Measurements from ENCODE around the gene TRIM67.
A peak's percentile ranks its signal among the peaks of the same experiment; 100 is the strongest.

The TRIM67 gene

DNA sequence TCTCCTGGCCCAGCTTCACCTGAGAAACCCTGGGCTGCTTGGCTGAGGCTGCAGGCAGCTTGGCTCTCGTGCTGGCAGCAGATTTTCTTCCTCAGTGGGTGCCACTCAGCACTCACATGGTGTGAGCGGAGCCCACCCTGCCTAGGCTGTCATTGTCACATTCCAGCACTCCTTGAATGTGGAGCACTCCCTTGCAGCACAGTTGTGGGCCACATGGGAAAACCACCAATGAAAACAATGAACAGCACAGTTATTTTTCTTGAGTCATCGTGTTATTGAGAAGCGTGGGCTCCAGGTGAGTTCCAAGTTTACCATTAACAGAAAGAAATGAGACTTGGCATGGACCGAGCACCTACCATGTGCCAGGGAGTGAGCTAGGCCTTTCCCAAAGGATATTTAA, 27.2 kb upstream of the TRIM67 start:
- POLR2A ChIA-PET: no interaction called here
- H3K27ac ChIP-seq (ENCODE audit: extremely low read depth, low read depth, low read length): no peak overlapping the region
- no peaks in the 10 kb centered on the region for H3K4me1 ChIP-seq (ENCODE audit: control insufficient read depth, insufficient read depth, low read length)
- H3K4me3 ChIP-seq (ENCODE audit: low read depth, low read length): no peak overlapping the region
- H3K9me3 ChIP-seq (ENCODE audit: control insufficient read depth, insufficient read depth, low read depth, low read length): no peaks in the 10 kb centered on the region
- TF ChIP-seq YY2 (tag by site-specific recombination; IDR thresholded peaks at IDR 0.05) (no peak), HOXA7 (CRISPR knock-in tag; IDR thresholded peaks at IDR 0.05; ENCODE audit: borderline replicate concordance) (no peak), SALL2 (tag by site-specific recombination; IDR thresholded peaks at IDR 0.05; ENCODE audit: borderline replicate concordance) (no peak), ZNF169 (tag by site-specific recombination; IDR thresholded peaks at IDR 0.05) (no peak), BCL11A (tag by site-specific recombination; IDR thresholded peaks at IDR 0.05; ENCODE audit: low read depth) (no peak), ZNF292 (tag by site-specific recombination; IDR thresholded peaks at IDR 0.05; ENCODE audit: borderline replicate concordance, low read depth) (no peak)
- TF ChIP-seq, protein P1, sequence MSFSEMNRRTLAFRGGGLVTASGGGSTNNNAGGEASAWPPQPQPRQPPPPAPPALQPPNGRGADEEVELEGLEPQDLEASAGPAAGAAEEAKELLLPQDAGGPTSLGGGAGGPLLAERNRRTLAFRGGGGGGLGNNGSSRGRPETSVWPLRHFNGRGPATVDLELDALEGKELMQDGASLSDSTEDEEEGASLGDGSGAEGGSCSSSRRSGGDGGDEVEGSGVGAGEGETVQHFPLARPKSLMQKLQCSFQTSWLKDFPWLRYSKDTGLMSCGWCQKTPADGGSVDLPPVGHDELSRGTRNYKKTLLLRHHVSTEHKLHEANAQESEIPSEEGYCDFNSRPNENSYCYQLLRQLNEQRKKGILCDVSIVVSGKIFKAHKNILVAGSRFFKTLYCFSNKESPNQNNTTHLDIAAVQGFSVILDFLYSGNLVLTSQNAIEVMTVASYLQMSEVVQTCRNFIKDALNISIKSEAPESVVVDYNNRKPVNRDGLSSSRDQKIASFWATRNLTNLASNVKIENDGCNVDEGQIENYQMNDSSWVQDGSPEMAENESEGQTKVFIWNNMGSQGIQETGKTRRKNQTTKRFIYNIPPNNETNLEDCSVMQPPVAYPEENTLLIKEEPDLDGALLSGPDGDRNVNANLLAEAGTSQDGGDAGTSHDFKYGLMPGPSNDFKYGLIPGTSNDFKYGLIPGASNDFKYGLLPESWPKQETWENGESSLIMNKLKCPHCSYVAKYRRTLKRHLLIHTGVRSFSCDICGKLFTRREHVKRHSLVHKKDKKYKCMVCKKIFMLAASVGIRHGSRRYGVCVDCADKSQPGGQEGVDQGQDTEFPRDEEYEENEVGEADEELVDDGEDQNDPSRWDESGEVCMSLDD (tag by site-specific recombination; IDR thresholded peaks at IDR 0.05): no peak
- H3K36me3 ChIP-seq (ENCODE audit: control insufficient read depth in 2 of 2, insufficient read depth in 1 of 2, low read length in 2 of 2): no peaks in the 10 kb centered on the region
- CTCF ChIA-PET: interaction anchor here (0.6 kb wide), 1 partner anchor 42 kb away, joined by 3 read pairs; no protein-coding TSS in a partner anchor

DNA sequence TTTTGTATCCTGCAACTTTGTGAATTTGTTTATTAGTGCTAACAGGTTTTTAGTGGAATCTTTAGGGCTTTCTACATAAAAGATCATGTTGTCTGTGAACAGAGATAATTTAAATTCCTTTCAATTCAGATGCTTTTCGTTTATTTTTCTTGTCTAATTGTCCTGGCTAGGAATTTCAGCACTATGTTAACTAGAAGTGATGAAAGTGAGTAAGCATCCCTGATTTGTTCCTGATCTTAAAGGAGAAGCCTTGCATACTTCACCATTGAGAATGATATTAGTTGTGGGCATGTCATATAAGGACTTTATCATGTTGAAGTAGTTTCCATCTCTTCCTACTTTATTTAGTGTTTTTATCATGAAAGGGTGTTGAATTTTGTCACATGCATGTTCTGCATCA, 23.6 kb upstream of the TRIM67 start:
- CTCF ChIA-PET: interaction anchor here (0.6 kb wide), 1 partner anchor 160 kb away, joined by 4 read pairs; the partner anchor contains the start of genes ARV1 and TTC13
- H3K27ac ChIP-seq (ENCODE audit: extremely low read depth, low read depth, low read length): no peak overlapping the region
- TF ChIP-seq BCL11B (tag by site-specific recombination; IDR thresholded peaks at IDR 0.05; ENCODE audit: low read depth) (no peak), ZNF221 (tag by site-specific recombination; IDR thresholded peaks at IDR 0.05; ENCODE audit: borderline replicate concordance) (no peak), ZBTB8A (tag by site-specific recombination; IDR thresholded peaks at IDR 0.05) (no peak), SCRT2 (tag by site-specific recombination; IDR thresholded peaks at IDR 0.05) (no peak), ZFP37 (tag by site-specific recombination; IDR thresholded peaks at IDR 0.05) (no peak), IKZF3 (tag by site-specific recombination; IDR thresholded peaks at IDR 0.05) (no peak), ZNF366 (tag by site-specific recombination; conservative IDR thresholded peaks at IDR 0.05) (no peak), ZNF501 (tag by site-specific recombination; IDR thresholded peaks at IDR 0.05) (no peak), ZNF513 (tag by site-specific recombination; IDR thresholded peaks at IDR 0.05) (no peak)

GRCh38 chr1:231139125-231139649, 22.7 kb upstream of the TRIM67 start:
- Histone ChIP-seq H3K4me3 (ENCODE audit: low read depth, low read length) (no peak overlapping the region), H3K36me3 (ENCODE audit: control insufficient read depth in 2 of 2, insufficient read depth in 1 of 2, low read length in 2 of 2) (no peaks in the 10 kb centered on the region), H3K27ac (ENCODE audit: extremely low read depth, low read depth, low read length) (no peak overlapping the region), H3K9me3 (ENCODE audit: control insufficient read depth, insufficient read depth, low read depth, low read length) (no peaks in the 10 kb centered on the region), H3K4me1 (ENCODE audit: control insufficient read depth, insufficient read depth, low read length) (no peaks in the 10 kb centered on the region)
- ChIA-PET POLR2A (no interaction called here), CTCF (interaction anchor here (0.6 to 1.2 kb wide), 2 partner anchors 23 to 234 kb away, joined by 3 read pairs; no protein-coding TSS in a partner anchor)
- TF ChIP-seq, protein P2, sequence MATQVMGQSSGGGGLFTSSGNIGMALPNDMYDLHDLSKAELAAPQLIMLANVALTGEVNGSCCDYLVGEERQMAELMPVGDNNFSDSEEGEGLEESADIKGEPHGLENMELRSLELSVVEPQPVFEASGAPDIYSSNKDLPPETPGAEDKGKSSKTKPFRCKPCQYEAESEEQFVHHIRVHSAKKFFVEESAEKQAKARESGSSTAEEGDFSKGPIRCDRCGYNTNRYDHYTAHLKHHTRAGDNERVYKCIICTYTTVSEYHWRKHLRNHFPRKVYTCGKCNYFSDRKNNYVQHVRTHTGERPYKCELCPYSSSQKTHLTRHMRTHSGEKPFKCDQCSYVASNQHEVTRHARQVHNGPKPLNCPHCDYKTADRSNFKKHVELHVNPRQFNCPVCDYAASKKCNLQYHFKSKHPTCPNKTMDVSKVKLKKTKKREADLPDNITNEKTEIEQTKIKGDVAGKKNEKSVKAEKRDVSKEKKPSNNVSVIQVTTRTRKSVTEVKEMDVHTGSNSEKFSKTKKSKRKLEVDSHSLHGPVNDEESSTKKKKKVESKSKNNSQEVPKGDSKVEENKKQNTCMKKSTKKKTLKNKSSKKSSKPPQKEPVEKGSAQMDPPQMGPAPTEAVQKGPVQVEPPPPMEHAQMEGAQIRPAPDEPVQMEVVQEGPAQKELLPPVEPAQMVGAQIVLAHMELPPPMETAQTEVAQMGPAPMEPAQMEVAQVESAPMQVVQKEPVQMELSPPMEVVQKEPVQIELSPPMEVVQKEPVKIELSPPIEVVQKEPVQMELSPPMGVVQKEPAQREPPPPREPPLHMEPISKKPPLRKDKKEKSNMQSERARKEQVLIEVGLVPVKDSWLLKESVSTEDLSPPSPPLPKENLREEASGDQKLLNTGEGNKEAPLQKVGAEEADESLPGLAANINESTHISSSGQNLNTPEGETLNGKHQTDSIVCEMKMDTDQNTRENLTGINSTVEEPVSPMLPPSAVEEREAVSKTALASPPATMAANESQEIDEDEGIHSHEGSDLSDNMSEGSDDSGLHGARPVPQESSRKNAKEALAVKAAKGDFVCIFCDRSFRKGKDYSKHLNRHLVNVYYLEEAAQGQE (tag by site-specific recombination; IDR thresholded peaks at IDR 0.05): peak; percentile 61; the same call in 1 of the 2 replicates
- no peak for TF ChIP-seq ZNF174 (tag by site-specific recombination; IDR thresholded peaks at IDR 0.05)

More for the DNA sequence above, 23.6 kb upstream of the TRIM67 start:
- Histone ChIP-seq H3K4me1 (ENCODE audit: control insufficient read depth, insufficient read depth, low read length) (no peaks in the 10 kb centered on the region), H3K4me3 (ENCODE audit: low read depth, low read length) (no peak overlapping the region), H3K9me3 (ENCODE audit: control insufficient read depth, insufficient read depth, low read depth, low read length) (no peaks in the 10 kb centered on the region), H3K36me3 (ENCODE audit: control insufficient read depth in 2 of 2, insufficient read depth in 1 of 2, low read length in 2 of 2) (no peaks in the 10 kb centered on the region)
- POLR2A ChIA-PET: no interaction called here
